Cardiac muscle cell (in vitro differentiated cells and primary cell): ENCODE measurements around the gene SLC30A7. TPM values are rescaled to one million over a fixed set of nuclear protein-coding genes. Genes with fewer than 3 reads are reported as not detected.

ENCODE experiments used
- DNase-seq, 2 donors: peaks; one replicate each; pipeline versions ENCODE4 v3.0.0 to v3.0.0-alpha.2; 2010 to 2017; ENCODE audit warnings: low read depth in 1 of 2, low spot score in 1 of 2
- H3K27ac ChIP-seq: fragments of 200-600 bp; sonication (generic); 2 replicates; pipeline ENCODE4 v1.5.1; 2016
- H3K27me3 ChIP-seq: fragments of 200-600 bp; sonication (generic); 2 replicates; pipeline ENCODE4 v1.6.0; 2016; ENCODE audit warnings: control low read depth
- H3K36me3 ChIP-seq: fragments of 200-600 bp; sonication (generic); 2 replicates; pipeline ENCODE4 v1.5.1; 2016; ENCODE audit warnings: control low read depth
- H3K4me1 ChIP-seq: fragments of 200-600 bp; sonication (generic); 2 replicates; pipeline ENCODE4 v1.8.1; 2017; ENCODE audit warnings: low read depth, mild to moderate bottlenecking, mixed run types
- H3K4me3 ChIP-seq: fragments of 200-600 bp; sonication (generic); 2 replicates; pipeline ENCODE4 v1.5.1; 2016; ENCODE audit warnings: mild to moderate bottlenecking
- H3K9me3 ChIP-seq: fragments of 200-600 bp; sonication (generic); 2 replicates; pipeline ENCODE4 v1.5.1; 2017; ENCODE audit warnings: low read depth, mild to moderate bottlenecking, control low read depth
- polyA plus RNA-seq: library from polyadenylated mRNA; unstranded; fragments of >200 nt; fragmentation: Nextera tagmentation; extraction: Ambion mirVana; gene quantifications from 2 replicates; pipeline ENCODE4 v1.2.1, GENCODE V29; 2016
- total RNA-seq: library from RNA; depleted of rRNA; stranded (reverse); fragments of >200 nt; gene quantifications from 2 replicates; pipeline ENCODE4 v1.2.3, GENCODE V29; 2016
- TF ChIP-seq, protein P1 (sequence below): IDR thresholded peaks from 2 replicates; pipeline ENCODE4 v1.5.1; 2012; ENCODE audit warnings: low read depth, mild to moderate bottlenecking, low read length

The SLC30A7 gene
- total and polyA plus RNA-seq, 2 experiments from 2014 or later: 5.3 to 6.9 TPM

DNA sequence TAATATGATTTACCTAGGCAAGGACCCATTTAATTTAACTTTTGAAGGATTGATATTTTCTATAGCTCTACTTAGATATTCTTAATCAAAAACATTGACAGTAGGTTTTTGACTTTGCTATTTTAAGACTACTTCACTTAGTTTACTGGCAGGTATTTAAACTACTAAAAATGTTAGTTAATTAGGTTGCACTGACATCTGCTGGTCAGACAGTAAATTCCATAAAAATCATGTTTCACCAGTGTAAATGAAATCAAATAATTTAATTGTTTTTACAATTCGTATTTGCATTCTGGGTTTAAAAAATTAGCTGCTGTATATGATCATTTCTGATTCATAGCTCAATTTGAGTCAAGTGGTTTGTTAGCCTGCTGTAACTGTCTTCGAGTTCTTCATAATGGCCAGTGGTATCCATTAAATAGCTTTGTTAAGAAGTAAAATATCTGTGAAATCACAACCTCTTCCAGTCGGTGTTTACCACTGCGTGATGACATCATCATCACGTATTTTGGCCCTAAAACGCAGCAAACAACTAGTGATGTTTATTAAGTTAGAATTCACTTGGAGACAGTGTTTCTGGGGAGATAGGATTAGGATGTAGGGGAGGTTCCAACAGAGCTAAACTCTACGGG is 27.4 kb upstream of the SLC30A7 start:
- no peaks in the 10 kb centered on the region for H3K9me3 ChIP-seq
- H3K36me3 ChIP-seq: no peaks in the 10 kb centered on the region
- H3K4me1 ChIP-seq: peaks cover 29% of the 10 kb centered on the region
- no peaks in the 10 kb centered on the region for H3K27me3 ChIP-seq
- H3K4me3 ChIP-seq: no peak overlapping the region
- TF ChIP-seq, protein P1, sequence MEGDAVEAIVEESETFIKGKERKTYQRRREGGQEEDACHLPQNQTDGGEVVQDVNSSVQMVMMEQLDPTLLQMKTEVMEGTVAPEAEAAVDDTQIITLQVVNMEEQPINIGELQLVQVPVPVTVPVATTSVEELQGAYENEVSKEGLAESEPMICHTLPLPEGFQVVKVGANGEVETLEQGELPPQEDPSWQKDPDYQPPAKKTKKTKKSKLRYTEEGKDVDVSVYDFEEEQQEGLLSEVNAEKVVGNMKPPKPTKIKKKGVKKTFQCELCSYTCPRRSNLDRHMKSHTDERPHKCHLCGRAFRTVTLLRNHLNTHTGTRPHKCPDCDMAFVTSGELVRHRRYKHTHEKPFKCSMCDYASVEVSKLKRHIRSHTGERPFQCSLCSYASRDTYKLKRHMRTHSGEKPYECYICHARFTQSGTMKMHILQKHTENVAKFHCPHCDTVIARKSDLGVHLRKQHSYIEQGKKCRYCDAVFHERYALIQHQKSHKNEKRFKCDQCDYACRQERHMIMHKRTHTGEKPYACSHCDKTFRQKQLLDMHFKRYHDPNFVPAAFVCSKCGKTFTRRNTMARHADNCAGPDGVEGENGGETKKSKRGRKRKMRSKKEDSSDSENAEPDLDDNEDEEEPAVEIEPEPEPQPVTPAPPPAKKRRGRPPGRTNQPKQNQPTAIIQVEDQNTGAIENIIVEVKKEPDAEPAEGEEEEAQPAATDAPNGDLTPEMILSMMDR: peak; percentile 49
- H3K27ac ChIP-seq: no peak overlapping the region
- peak; percentile 52 to 73 for DNase-seq

DNA sequence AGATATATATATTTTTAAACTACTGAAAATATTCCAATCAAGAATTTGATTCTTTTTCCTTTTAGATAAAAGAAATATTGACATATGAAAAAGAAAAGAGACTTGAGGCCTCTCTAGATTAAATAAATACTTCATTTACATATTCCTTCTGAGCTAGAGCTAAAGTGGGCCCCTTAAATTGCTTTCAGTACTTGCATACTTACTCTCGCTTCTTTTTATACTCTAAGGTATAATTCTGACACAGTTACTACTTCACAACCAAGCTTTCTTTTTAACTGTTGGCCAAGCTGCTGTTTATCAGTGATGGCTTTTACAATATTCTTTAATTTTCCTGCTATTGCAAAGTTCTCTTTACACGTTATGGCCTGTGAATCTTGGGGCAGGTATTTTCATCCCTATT is 25.9 kb upstream of the SLC30A7 start:
- H3K4me1 ChIP-seq: peaks cover 29% of the 10 kb centered on the region
- H3K27me3 ChIP-seq: no peaks in the 10 kb centered on the region
- H3K36me3 ChIP-seq: peaks cover 7% of the 10 kb centered on the region
- no peak overlapping the region for H3K4me3 ChIP-seq
- DNase-seq: no peak
- H3K9me3 ChIP-seq: no peaks in the 10 kb centered on the region
- TF ChIP-seq, protein P1: no peak
- H3K27ac ChIP-seq: no peak overlapping the region

DNA sequence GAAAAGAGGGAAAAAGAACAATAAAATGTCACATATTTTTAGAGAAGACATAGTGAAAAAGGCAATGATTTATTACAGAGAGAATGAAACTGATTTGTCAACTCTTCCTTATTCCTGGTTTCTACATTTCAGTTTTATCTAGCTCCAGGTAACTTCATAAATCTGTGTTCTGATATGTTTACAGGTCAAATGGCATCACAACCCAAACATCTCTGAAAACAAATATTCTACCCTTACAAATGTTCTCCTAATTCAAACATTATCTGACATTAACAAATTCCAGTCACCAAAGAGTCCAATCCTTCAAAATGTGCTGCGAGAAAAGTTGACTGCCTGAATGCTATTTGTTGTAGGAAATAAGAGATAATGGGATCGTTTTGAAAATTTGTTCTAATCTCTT is 21.5 kb upstream of the SLC30A7 start:
- H3K9me3 ChIP-seq: no peaks in the 10 kb centered on the region

DNA sequence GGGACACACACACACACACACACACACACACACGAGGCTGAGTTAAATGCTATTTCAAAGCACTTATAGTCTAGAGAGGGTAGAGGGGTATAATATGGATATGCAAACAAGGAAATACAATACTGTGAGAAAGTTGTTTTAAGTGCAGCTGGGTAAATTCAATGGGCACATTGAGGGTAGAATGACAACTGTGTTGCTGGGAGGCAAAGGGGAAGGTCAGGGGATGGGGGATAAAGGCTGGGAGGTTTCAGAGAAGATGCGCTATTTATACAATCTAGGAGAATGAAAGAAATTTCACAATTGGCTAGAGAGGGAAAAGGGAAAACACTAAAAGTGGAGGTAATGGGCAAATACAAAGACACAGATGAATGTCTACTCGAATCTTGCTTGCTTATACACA is 20.7 kb upstream of the SLC30A7 start:
- no peak for DNase-seq
- Histone ChIP-seq H3K27ac (no peak overlapping the region), H3K36me3 (peaks cover 17% of the 10 kb centered on the region), H3K27me3 (no peaks in the 10 kb centered on the region), H3K9me3 (no peaks in the 10 kb centered on the region), H3K4me3 (no peak overlapping the region), H3K4me1 (no peaks in the 10 kb centered on the region)
- TF ChIP-seq, protein P1: no peak

More for the DNA sequence above, 21.5 kb upstream of the SLC30A7 start:
- H3K27ac ChIP-seq: no peak overlapping the region
- TF ChIP-seq, protein P1: no peak
- no peak for DNase-seq
- H3K36me3 ChIP-seq: peaks cover 17% of the 10 kb centered on the region
- no peaks in the 10 kb centered on the region for H3K4me1 ChIP-seq
- H3K27me3 ChIP-seq: no peaks in the 10 kb centered on the region
- H3K4me3 ChIP-seq: no peak overlapping the region

- H3K27ac ChIP-seq: no peak overlapping the region
- H3K36me3 ChIP-seq: peaks cover 17% of the 10 kb centered on the region
- H3K27me3 ChIP-seq: no peaks in the 10 kb centered on the region
- no peak for DNase-seq
- no peak overlapping the region for H3K4me3 ChIP-seq
- no peaks in the 10 kb centered on the region for H3K9me3 ChIP-seq
- H3K4me1 ChIP-seq: no peaks in the 10 kb centered on the region
- TF ChIP-seq, protein P1: no peak
Measured at GRCh38 chr1:100876291-100876690, 19.6 kb upstream of the SLC30A7 start.
